Measurements from ENCODE around the gene AMN1. TPM values are rescaled to one million over a fixed set of nuclear protein-coding genes. Genes with fewer than 3 reads are reported as not detected.

Gene AMN1
- polyA plus RNA-seq, 4 donors, result 1.3 to 8.6 (median 5.8) TPM

GRCh38 chr12:31650918-31651317, 77.9 kb downstream of the AMN1 start:
- no peaks in the 10 kb centered on the region for H3K36me3 ChIP-seq (ENCODE audit: control insufficient read depth in 3 of 3, insufficient read depth in 2 of 3, low read depth in 1 of 3, low read length in 3 of 3)
- no peak for FAIRE-seq
- no peak overlapping the region for H3K4me3 ChIP-seq (ENCODE audit: low read depth in 1 of 3, low read length in 3 of 3)
- peak; percentile 92 to 96 for DNase-seq
- H3K27ac ChIP-seq (ENCODE audit: low read depth in 1 of 3, low read length in 2 of 3), result peak overlapping the region; percentile 74 to 88 (median 81)
- H3K9me3 ChIP-seq (ENCODE audit: control insufficient read depth in 2 of 2, insufficient read depth in 1 of 2, low read depth in 1 of 2, low read length in 1 of 2), result peaks cover 0 to 13% of the 10 kb centered on the region in 2 donors
- WGBS, 3 donors, result 19 to 48% (median 37%) methylated on average over 6 of the region's 6 CpGs
- H3K27me3 ChIP-seq (ENCODE audit: control insufficient read depth in 3 of 3, insufficient read depth in 3 of 3, low read length in 3 of 3), result no peaks in the 10 kb centered on the region
- peaks cover 0 to 15% (median 2%) of the 10 kb centered on the region in 3 donors for H3K4me1 ChIP-seq (ENCODE audit: control insufficient read depth in 3 of 3, insufficient read depth in 2 of 3, low read depth in 1 of 3, low read length in 2 of 3)

- FAIRE-seq (no peak), DNase-seq (no peak)
- Histone ChIP-seq H3K36me3 (ENCODE audit: control insufficient read depth in 3 of 3, insufficient read depth in 2 of 3, low read depth in 1 of 3, low read length in 3 of 3) (no peaks in the 10 kb centered on the region), H3K27me3 (ENCODE audit: control insufficient read depth in 3 of 3, insufficient read depth in 3 of 3, low read length in 3 of 3) (no peaks in the 10 kb centered on the region), H3K27ac (ENCODE audit: low read depth in 1 of 3, low read length in 2 of 3) (no peak overlapping the region), H3K9me3 (ENCODE audit: control insufficient read depth in 2 of 2, insufficient read depth in 1 of 2, low read depth in 1 of 2, low read length in 1 of 2) (peaks cover 0 to 10% of the 10 kb centered on the region in 2 donors), H3K4me1 (ENCODE audit: control insufficient read depth in 3 of 3, insufficient read depth in 2 of 3, low read depth in 1 of 3, low read length in 2 of 3) (peaks cover 0 to 12% (median 2%) of the 10 kb centered on the region in 3 donors), H3K4me3 (ENCODE audit: low read depth in 1 of 3, low read length in 3 of 3) (no peak overlapping the region)
- WGBS, 3 donors, result 51 to 80% (median 70%) methylated on average over 7 of the region's 7 CpGs
Measured at GRCh38 chr12:31647086-31647491, 81.7 kb downstream of the AMN1 start.

DNA sequence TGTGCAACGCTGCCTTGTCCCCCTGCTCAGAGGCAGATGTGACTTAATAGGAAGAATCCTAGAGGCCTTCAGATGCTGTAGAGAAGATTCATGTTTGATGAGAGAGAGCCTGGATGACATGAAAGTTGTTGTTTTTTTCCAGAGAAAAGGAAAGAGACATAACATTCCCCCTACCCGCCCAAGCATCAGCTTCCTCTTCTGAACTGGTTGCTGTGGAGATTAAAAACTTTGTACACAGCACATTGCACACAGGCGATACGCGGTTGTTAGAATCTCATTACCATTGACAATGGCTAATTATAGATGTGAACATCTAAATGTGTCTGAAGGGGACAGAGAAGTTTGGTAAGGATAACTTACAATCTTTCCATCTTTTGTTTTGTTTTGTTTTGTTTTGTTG, 82.9 kb downstream of the AMN1 start:
- Histone ChIP-seq H3K27me3 (ENCODE audit: control insufficient read depth in 3 of 3, insufficient read depth in 3 of 3, low read length in 3 of 3) (no peaks in the 10 kb centered on the region), H3K4me1 (ENCODE audit: control insufficient read depth in 3 of 3, insufficient read depth in 2 of 3, low read depth in 1 of 3, low read length in 2 of 3) (peaks cover 0 to 10% (median 2%) of the 10 kb centered on the region in 3 donors), H3K27ac (ENCODE audit: low read depth in 1 of 3, low read length in 2 of 3) (no peak overlapping the region), H3K4me3 (ENCODE audit: low read depth in 1 of 3, low read length in 3 of 3) (no peak overlapping the region), H3K36me3 (ENCODE audit: control insufficient read depth in 3 of 3, insufficient read depth in 2 of 3, low read depth in 1 of 3, low read length in 3 of 3) (no peaks in the 10 kb centered on the region), H3K9me3 (ENCODE audit: control insufficient read depth in 2 of 2, insufficient read depth in 1 of 2, low read depth in 1 of 2, low read length in 1 of 2) (no peaks in the 10 kb centered on the region)
- 51 to 80% (median 78%) methylated on average over 5 of the region's 5 CpGs for WGBS, 3 donors
- DNase-seq, result no peak
- FAIRE-seq, result no peak

DNA sequence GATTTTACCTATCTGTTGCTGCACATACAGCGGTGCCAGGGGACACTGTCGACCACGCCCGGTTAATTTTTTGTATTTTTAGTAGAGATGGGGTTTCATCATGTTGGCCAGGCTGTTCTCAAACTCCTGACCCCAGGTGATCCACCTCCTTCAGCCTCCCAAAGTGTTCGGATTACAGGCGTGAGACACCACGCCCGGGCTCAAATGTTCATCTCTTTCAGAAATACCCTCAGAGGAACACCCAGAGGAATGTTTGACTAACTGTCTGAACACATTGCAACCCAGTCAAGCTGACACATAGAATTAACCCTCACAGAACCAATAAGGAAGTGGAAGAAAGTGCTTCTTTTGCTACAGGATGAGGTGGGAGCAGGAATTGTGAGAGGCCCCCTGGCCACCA, 84.3 kb downstream of the AMN1 start:
- no peak for DNase-seq
- H3K27me3 ChIP-seq (ENCODE audit: control insufficient read depth in 3 of 3, insufficient read depth in 3 of 3, low read length in 3 of 3), result no peaks in the 10 kb centered on the region
- H3K9me3 ChIP-seq (ENCODE audit: control insufficient read depth in 2 of 2, insufficient read depth in 1 of 2, low read depth in 1 of 2, low read length in 1 of 2), result no peaks in the 10 kb centered on the region
- H3K4me3 ChIP-seq (ENCODE audit: low read depth in 1 of 3, low read length in 3 of 3), result no peak overlapping the region
- no peak for FAIRE-seq
- H3K4me1 ChIP-seq (ENCODE audit: control insufficient read depth in 3 of 3, insufficient read depth in 2 of 3, low read depth in 1 of 3, low read length in 2 of 3), result no peaks in the 10 kb centered on the region
- 70 to 83% (median 76%) methylated on average over 8 of the region's 8 CpGs for WGBS, 3 donors
- no peak overlapping the region for H3K27ac ChIP-seq (ENCODE audit: low read depth in 1 of 3, low read length in 2 of 3)
- H3K36me3 ChIP-seq (ENCODE audit: control insufficient read depth in 3 of 3, insufficient read depth in 2 of 3, low read depth in 1 of 3, low read length in 3 of 3), result no peaks in the 10 kb centered on the region

DNA sequence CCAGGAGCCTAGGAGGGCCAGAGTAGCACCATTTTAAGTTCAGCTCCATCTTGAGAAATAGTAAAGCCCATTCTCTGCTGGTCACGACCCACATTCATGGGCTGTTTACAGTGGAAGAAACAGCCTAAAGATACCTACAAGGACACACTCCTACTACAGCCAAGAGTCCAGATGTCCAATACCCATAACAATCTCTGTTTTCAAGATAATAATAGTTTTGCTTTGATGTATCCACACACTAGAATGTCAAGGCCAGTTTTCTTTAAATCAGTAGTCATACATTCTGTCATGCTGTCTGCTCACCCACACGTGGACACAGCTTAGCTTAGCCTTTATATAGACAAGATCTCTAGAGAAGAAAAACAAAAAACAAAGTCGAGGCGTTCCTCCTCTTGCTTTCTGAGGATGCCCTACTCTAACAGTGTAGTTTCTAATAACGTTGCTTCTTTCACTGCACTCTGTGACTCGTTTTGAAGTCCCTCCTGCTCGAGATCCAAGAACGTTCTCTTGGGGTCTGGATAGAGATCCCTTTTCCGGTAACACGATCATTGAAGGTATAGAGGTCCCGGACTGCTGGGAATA, 87.2 kb downstream of the AMN1 start:
- H3K4me3 ChIP-seq (ENCODE audit: low read depth in 1 of 3, low read length in 3 of 3), result no peak overlapping the region
- no peaks in the 10 kb centered on the region for H3K4me1 ChIP-seq (ENCODE audit: control insufficient read depth in 3 of 3, insufficient read depth in 2 of 3, low read depth in 1 of 3, low read length in 2 of 3)
- no peak overlapping the region for H3K27ac ChIP-seq (ENCODE audit: low read depth in 1 of 3, low read length in 2 of 3)
- H3K36me3 ChIP-seq (ENCODE audit: control insufficient read depth in 3 of 3, insufficient read depth in 2 of 3, low read depth in 1 of 3, low read length in 3 of 3), result no peaks in the 10 kb centered on the region
- WGBS, 3 donors, result 75 to 80% (median 77%) methylated on average over 11 of the region's 11 CpGs
- FAIRE-seq (no peak), DNase-seq (no peak)
- no peaks in the 10 kb centered on the region for H3K27me3 ChIP-seq (ENCODE audit: control insufficient read depth in 3 of 3, insufficient read depth in 3 of 3, low read length in 3 of 3)
- no peaks in the 10 kb centered on the region for H3K9me3 ChIP-seq (ENCODE audit: control insufficient read depth in 2 of 2, insufficient read depth in 1 of 2, low read depth in 1 of 2, low read length in 1 of 2)

DNA sequence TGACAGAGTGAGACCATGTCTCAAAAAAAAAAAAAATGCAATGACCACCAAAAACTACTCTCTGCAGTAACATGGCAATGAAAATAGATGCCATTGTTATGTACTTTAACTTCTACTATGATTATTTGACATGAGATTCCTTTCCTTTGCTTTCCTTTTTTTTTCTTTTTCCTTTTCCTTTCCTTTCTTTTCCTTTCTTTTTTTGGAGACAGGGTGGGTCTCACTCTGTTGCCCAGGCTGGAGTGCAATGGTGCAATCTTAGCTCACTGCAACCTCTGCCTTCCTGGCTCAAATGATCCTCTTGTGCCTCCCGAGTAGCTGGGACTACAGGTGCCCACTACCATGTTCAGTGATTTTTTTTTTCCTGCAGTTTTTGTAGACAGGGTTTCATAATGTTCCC, 94.2 kb downstream of the AMN1 start:
- Histone ChIP-seq H3K9me3 (ENCODE audit: control insufficient read depth in 2 of 2, insufficient read depth in 1 of 2, low read depth in 1 of 2, low read length in 1 of 2) (no peaks in the 10 kb centered on the region), H3K36me3 (ENCODE audit: control insufficient read depth in 3 of 3, insufficient read depth in 2 of 3, low read depth in 1 of 3, low read length in 3 of 3) (no peaks in the 10 kb centered on the region), H3K27me3 (ENCODE audit: control insufficient read depth in 3 of 3, insufficient read depth in 3 of 3, low read length in 3 of 3) (no peaks in the 10 kb centered on the region), H3K27ac (ENCODE audit: low read depth in 1 of 3, low read length in 2 of 3) (no peak overlapping the region), H3K4me1 (ENCODE audit: control insufficient read depth in 3 of 3, insufficient read depth in 2 of 3, low read depth in 1 of 3, low read length in 2 of 3) (peaks cover 0 to 7% (median 0%) of the 10 kb centered on the region in 3 donors), H3K4me3 (ENCODE audit: low read depth in 1 of 3, low read length in 3 of 3) (no peak overlapping the region)
- FAIRE-seq, result no peak
- 80 to 86% (median 86%) methylated on average over 1 of the region's 1 CpG for WGBS, 3 donors
- no peak for DNase-seq

DNA sequence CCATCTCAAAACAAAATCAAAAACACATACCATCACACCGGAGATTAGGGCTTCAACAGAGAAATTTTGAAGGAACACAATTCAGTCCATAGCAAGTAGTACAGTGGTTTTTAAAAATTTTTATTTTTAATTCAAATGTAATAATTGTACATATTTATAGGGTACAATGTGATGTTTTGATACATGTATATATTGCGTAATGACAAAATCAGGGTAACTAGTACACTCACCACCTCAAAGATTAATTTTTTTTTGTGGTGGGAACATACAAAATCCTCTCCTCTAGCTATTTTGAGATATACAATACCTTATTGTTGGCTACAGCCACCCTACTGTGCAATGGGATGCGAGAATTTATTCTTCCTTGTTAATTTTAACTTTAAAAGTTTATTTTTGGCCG, 95.4 kb downstream of the AMN1 start:
- FAIRE-seq, result no peak

GRCh38 chr12:31631809-31632208, 97.0 kb downstream of the AMN1 start:
- 87 to 96% (median 89%) methylated on average over 12 of the region's 12 CpGs for WGBS, 3 donors
- Histone ChIP-seq H3K9me3 (ENCODE audit: control insufficient read depth in 2 of 2, insufficient read depth in 1 of 2, low read depth in 1 of 2, low read length in 1 of 2) (no peaks in the 10 kb centered on the region), H3K27ac (ENCODE audit: low read depth in 1 of 3, low read length in 2 of 3) (no peak overlapping the region), H3K27me3 (ENCODE audit: control insufficient read depth in 3 of 3, insufficient read depth in 3 of 3, low read length in 3 of 3) (no peaks in the 10 kb centered on the region), H3K4me3 (ENCODE audit: low read depth in 1 of 3, low read length in 3 of 3) (no peak overlapping the region), H3K36me3 (ENCODE audit: control insufficient read depth in 3 of 3, insufficient read depth in 2 of 3, low read depth in 1 of 3, low read length in 3 of 3) (no peaks in the 10 kb centered on the region), H3K4me1 (ENCODE audit: control insufficient read depth in 3 of 3, insufficient read depth in 2 of 3, low read depth in 1 of 3, low read length in 2 of 3) (peaks cover 0 to 12% (median 0%) of the 10 kb centered on the region in 3 donors)
- DNase-seq (no peak), FAIRE-seq (no peak)

More for the DNA sequence above, 95.4 kb downstream of the AMN1 start:
- Histone ChIP-seq H3K27me3 (ENCODE audit: control insufficient read depth in 3 of 3, insufficient read depth in 3 of 3, low read length in 3 of 3) (no peaks in the 10 kb centered on the region), H3K9me3 (ENCODE audit: control insufficient read depth in 2 of 2, insufficient read depth in 1 of 2, low read depth in 1 of 2, low read length in 1 of 2) (no peaks in the 10 kb centered on the region), H3K4me1 (ENCODE audit: control insufficient read depth in 3 of 3, insufficient read depth in 2 of 3, low read depth in 1 of 3, low read length in 2 of 3) (peaks cover 0 to 12% (median 0%) of the 10 kb centered on the region in 3 donors), H3K36me3 (ENCODE audit: control insufficient read depth in 3 of 3, insufficient read depth in 2 of 3, low read depth in 1 of 3, low read length in 3 of 3) (no peaks in the 10 kb centered on the region), H3K27ac (ENCODE audit: low read depth in 1 of 3, low read length in 2 of 3) (no peak overlapping the region), H3K4me3 (ENCODE audit: low read depth in 1 of 3, low read length in 3 of 3) (no peak overlapping the region)
- 88 to 95% (median 93%) methylated on average over 4 of the region's 4 CpGs for whole genome bisulfite sequencing, 3 donors
- DNase-seq, result no peak

Measured in small intestine (tissue), 7 donors.